ENCODE data around the gene LRP8.
A peak's percentile ranks its signal among the peaks of the same experiment; 100 is the strongest.

LRP8 gene

GRCh38 chr1:53340660-53341520, 13.0 kb upstream of the LRP8 start:
- DNase-seq (ENCODE audit: low read depth in 2 of 2), result no peak

- DNase-seq (ENCODE audit: low read depth in 2 of 2), result no peak
These were observed 12.1 kb upstream of the LRP8 start for GRCh38 chr1:53339736-53340635.

GRCh38 chr1:53338423-53338822, 10.6 kb upstream of the LRP8 start:
- DNase-seq (ENCODE audit: low read depth in 2 of 2), result no peak

- DNase-seq (ENCODE audit: low read depth in 2 of 2), result no peak
These were observed 9.6 kb upstream of the LRP8 start for GRCh38 chr1:53337499-53337898.

GRCh38 chr1:53336146-53336545, 8.3 kb upstream of the LRP8 start:
- DNase-seq (ENCODE audit: low read depth in 2 of 2), result no peak

- DNase-seq (ENCODE audit: low read depth in 2 of 2), result no peak
These were observed 7.8 kb upstream of the LRP8 start for GRCh38 chr1:53335661-53336060.

- DNase-seq (ENCODE audit: low read depth in 2 of 2), result no peak
These were observed 6.9 kb upstream of the LRP8 start for GRCh38 chr1:53334781-53335180.

- DNase-seq (ENCODE audit: low read depth in 2 of 2), result no peak
These were observed 6.4 kb upstream of the LRP8 start for GRCh38 chr1:53334312-53334711.

- DNase-seq (ENCODE audit: low read depth in 2 of 2), result no peak
These were observed 5.0 kb upstream of the LRP8 start for GRCh38 chr1:53332833-53333232.

- no peak for DNase-seq (ENCODE audit: low read depth in 2 of 2)
These were observed 4.3 kb upstream of the LRP8 start for GRCh38 chr1:53332186-53332564.

- no peak for DNase-seq (ENCODE audit: low read depth in 2 of 2)
These were observed 3.7 kb upstream of the LRP8 start for GRCh38 chr1:53331446-53332185.

- DNase-seq (ENCODE audit: low read depth in 2 of 2), result no peak
These were observed 2.9 kb upstream of the LRP8 start for GRCh38 chr1:53330819-53331218.

- DNase-seq (ENCODE audit: low read depth in 2 of 2), result no peak
These were observed 950 bp upstream of the LRP8 start for GRCh38 chr1:53328541-53329499.

- peak; percentile 17 to 34 for DNase-seq (ENCODE audit: low read depth in 2 of 2)
These were observed 522 bp downstream of the LRP8 start for GRCh38 chr1:53327182-53327913.

GRCh38 chr1:53326598-53327181, 1.2 kb downstream of the LRP8 start:
- peak in 1 of 2 donors; percentile 7 for DNase-seq (ENCODE audit: low read depth in 2 of 2)

GRCh38 chr1:53326088-53326597, 1.7 kb downstream of the LRP8 start:
- peak; percentile 90 to 93 for DNase-seq (ENCODE audit: low read depth in 2 of 2)

- no peak for DNase-seq (ENCODE audit: low read depth in 2 of 2)
These were observed 2.4 kb downstream of the LRP8 start for GRCh38 chr1:53325326-53326087.

GRCh38 chr1:53324728-53325297, 3.1 kb downstream of the LRP8 start:
- DNase-seq (ENCODE audit: low read depth in 2 of 2), result no peak

All from stimulated activated CD8-positive, alpha-beta memory T cell treated with anti-CD3 and anti-CD28 coated beads, Interleukin-15, amount 100 ng/mL, for 4 hours (primary cell).